ENCODE data around the gene TAF11L7.
"Not testable (repeated sequence)": the region's sequence is repeated elsewhere in the genome, so short reads cannot be mapped to it uniquely, and the experiment has no call there.

- not testable (repeated sequence) for TF ChIP-seq POLR2A, CTCF (IDR thresholded peaks at IDR 0.05)
Measured at GRCh38 chr5:17585658-17586057, at the start of gene TAF11L7.

Data from body of pancreas (tissue), 4 donors.